Erythroblast (primary cell): ENCODE measurements around the gene KISS1R.
A peak's percentile ranks its signal among the peaks of the same experiment; 100 is the strongest.

Source experiments
- DNase-seq, 2 experiments: peaks; one replicate each; lab custom pipeline; 2025; lab: John Stamatoyannopoulos, UW
- GATA1 ChIP-seq: IDR thresholded peaks from 2 replicates; pipeline ENCODE4 v1.6.1; 2011; ENCODE audit warnings: low read depth, mild to moderate bottlenecking, control low read depth, low read length, moderate library complexity
- POLR2A ChIP-seq: IDR thresholded peaks from 2 replicates; pipeline ENCODE4 v1.6.1; 2011; ENCODE audit warnings: mild to moderate bottlenecking, low read length

Gene KISS1R

DNA sequence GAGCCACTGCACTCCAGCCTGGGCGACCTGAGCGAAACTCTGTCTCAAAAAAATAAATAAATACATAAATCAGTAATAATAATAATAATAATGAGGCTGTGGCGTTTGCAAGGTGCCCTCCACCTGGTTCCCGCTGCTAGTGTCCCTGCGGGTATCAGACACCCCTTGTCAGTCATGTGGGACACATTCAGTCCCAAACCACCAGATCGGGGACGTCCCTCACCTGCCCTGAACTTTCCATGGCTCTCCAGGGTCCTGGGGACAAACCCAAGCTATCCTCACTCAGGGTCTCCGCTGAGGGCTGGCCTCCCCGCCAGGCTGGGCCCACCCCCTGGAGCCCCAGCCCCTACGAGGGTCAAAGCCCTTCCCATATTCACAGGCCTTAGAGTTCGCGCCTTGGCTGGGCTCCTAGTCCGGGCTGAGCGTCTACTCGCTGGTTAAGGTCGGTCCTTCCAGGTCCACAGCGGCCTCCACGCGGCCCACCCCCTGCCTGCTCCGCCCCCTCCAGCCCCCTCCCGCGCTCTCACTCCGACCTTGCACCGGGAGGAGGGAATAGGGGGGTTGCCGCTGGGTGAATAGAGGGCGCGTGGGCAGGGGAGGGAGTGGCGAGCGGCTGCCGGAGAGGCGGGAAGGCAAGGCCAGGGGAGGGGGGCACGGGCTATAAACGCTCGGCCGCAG is 349 bp upstream of the KISS1R start:
- DNase-seq = peak; percentile 48 to 49
- no peak for TF ChIP-seq GATA1

GRCh38 chr19:918152-918437 is 962 bp downstream of the KISS1R start:
- TF ChIP-seq GATA1 (no peak), POLR2A (no peak)
- DNase-seq = no peak

GRCh38 chr19:918481-919198 is 1.5 kb downstream of the KISS1R start:
- no peak for TF ChIP-seq GATA1
- no peak for TF ChIP-seq POLR2A
- DNase-seq = no peak

DNA sequence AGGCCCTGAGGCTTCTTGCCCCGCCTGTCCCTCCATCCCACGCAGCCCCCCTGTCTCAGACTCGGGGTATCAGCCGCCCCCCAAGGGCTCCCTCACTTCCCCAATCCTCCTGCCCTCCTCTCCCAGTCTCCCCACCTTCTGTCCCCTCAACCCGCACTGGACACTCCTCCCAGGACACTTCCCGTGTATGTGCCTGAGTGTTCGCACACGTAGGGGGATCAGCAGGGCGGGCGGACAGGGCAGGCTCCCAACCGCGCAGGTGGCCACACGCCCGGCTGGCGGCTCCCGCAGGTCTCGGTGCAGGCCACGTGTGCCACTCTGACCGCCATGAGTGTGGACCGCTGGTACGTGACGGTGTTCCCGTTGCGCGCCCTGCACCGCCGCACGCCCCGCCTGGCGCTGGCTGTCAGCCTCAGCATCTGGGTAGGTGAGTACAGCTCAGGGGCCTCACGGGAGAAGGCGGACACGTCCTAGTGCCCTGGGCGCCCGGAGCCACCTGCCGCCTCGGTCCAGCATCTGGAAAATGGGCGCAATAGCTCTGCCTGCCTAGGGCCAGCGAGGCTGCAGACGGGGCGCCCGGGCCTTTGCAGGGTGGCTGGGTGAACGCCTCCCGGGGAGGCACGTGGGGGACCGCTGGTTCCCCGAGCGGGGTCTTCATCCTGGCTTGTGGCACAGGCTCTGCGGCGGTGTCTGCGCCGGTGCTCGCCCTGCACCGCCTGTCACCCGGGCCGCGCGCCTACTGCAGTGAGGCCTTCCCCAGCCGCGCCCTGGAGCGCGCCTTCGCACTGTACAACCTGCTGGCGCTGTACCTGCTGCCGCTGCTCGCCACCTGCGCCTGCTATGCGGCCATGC is 2.3 kb downstream of the KISS1R start:
- no peak for TF ChIP-seq GATA1
- TF ChIP-seq POLR2A = no peak
- DNase-seq = peak in 1 of 2 experiments; percentile 50

- DNase-seq = peak; percentile 54 to 57
- TF ChIP-seq POLR2A (no peak), GATA1 (no peak)
Observed at GRCh38 chr19:920051-920864, 3.1 kb downstream of the KISS1R start.

GRCh38 chr19:924553-925086 is 7.5 kb downstream of the KISS1R start:
- DNase-seq = peak; percentile 46 to 47
- no peak for TF ChIP-seq GATA1
- TF ChIP-seq POLR2A = no peak

DNA sequence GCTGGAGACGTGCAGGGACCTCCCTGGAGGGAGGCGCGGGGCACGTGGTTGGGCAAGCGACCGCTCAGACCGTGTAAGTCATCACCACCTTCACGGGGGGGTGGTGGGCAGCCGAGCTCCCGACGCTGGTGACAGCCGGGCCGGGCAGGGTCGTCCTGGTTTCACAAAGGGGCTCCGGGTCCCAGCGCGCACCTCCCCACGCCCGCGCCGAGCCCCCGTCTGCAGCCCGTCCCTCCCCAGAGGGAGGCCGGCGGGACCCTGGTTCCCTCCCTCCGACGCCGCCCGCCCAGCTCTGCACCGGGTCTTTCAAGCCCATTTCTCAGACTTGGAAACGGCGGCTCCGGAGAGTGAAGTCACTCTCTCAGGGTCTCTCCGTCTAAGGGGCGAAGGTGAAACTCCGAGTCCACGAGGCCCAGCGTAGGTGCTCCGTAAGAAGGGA is 8.0 kb downstream of the KISS1R start:
- DNase-seq = peak; percentile 72 to 75
- TF ChIP-seq GATA1 = no peak
- no peak for TF ChIP-seq POLR2A

DNA sequence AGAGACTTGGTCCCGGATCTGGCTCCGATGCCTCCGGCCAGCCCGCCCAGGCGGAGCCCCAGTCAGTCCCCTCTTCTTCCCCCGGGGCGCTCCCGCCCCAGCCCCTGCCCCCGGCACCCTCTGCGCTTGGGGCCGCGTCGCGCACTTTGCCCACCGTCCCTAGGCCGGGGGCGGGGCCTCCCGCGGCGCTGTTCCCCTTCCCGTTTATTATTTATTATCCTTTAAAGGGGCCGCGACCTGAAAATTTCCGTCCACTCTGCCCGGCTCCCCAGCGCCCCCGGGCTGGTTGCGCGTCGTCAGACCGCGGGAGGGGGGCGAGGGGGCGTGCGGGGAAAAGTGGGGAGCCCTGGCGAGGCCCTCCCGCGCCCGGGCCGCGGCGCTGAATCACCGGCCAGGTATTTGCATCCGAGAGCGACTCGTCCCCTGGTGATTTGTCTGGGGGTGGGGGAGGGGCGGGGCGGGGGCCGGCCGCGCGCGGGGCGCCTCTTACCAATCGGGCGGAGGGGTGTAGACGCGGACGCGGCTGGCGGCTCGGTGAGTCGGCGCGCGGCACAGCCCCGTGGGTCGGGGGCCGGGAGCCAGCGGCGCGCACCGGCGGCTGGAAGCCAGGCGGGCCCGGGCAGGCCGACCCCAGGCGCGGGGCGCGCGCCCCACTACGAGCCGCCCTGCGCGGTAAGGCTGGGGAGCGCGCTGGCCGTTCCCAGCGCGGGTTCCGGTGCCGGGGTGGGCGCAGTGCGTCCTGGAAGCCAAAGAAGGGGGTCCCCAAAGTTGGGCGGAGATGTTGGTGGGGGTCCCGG is 8.6 kb downstream of the KISS1R start, which contains the start of gene ARID3A:
Gene ARID3A, plus strand, starts transcription at position 510 of the 797 bp plus-strand sequence. CDS start 3,494 bp downstream, outside the sequence.
- DNase-seq = peak; percentile 88 to 91
- TF ChIP-seq POLR2A (peak; percentile 43), GATA1 (no peak)

- DNase-seq = no peak
- no peak for TF ChIP-seq GATA1
- no peak for TF ChIP-seq POLR2A
Observed at GRCh38 chr19:926323-926588, 9.1 kb downstream of the KISS1R start.

- peak; percentile 68 to 73 for DNase-seq
Observed at GRCh38 chr19:926589-927350, 9.6 kb downstream of the KISS1R start.

DNA sequence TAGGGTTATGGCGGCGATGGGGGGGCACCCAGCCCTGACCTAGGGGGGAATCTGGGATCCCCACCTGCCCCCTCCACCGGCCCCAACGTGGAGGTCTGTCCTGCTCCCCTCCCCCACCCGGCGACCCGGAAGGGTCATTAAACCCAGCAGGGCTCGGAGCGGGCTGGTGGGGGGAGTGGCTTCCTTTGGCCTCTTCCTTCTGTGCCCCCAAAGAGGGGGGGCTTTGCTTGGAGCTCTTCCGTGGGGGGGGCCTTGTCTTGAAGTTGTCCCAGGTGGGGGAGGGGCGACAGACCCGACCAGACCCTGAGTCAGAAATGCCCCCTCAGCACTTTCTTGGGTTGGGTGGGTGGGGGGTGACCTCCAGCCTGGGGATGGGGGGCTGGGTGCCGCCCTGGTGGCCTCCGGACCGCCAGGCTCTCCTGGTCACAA is 10.2 kb downstream of the KISS1R start:
- no peak for DNase-seq
- TF ChIP-seq GATA1 (no peak), POLR2A (no peak)

More at GRCh38 chr19:926589-927350, 9.6 kb downstream of the KISS1R start:
- no peak for TF ChIP-seq GATA1
- no peak for TF ChIP-seq POLR2A

DNA sequence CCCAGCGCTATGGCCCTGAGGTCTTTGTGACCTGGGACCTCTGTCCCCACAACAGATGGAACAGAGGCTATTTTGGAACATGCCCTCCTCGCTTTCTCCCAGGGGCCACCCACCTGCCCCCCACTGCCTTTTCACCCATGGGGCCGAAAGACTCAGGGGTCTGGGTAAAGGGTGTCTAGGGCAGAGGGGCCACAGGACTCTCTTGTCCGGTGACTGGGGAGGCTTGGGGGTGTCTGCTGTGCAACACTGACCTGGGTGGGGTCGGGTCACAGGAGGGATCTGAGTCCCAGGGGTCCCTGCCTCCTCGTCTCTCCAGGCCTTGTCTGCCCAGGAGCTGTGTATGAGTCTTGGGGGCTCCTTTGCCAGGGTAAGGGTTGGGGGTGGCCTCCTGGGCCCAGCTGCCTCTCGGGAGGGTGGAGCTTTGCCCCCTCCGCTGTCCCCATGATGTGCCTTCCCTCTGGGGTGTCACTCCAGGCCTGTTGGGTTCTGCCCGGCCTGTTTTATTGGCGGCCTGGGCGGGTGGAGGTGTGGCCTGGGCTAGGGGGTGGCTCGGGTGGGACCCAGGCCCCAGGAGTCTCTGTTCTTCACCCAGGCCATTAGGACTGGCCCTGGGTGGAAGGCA is 10.8 kb downstream of the KISS1R start:
- no peak for DNase-seq
- TF ChIP-seq GATA1 = no peak
- no peak for TF ChIP-seq POLR2A
